HCT116 (cell line): Measurements from ENCODE around the gene CDC42EP4. TPM values are rescaled to one million over a fixed set of nuclear protein-coding genes. Genes with fewer than 3 reads are reported as not detected.

Source experiments
- ATAC-seq: fragments of 200-7000 bp; cut with Tn5 transposase; 2 replicates; pipeline ENCODE4 v1.9.1; 2020; ENCODE audit warnings: mild to moderate bottlenecking, moderate library complexity
- BruUV-seq: library from RNA; stranded (reverse); fragments of 400-500 nt; replicated peaks from 2 replicates; lab custom pipeline; 2021; lab: Mats Ljungman, UMichigan
- CTCF ChIA-PET: fragments of 300-600 bp; sonication (Branson Sonifier 250); formaldehyde crosslinking; loops from one replicate; lab custom pipeline; 2021; ENCODE audit warnings: antibody characterized with exemption; lab: Charles Lee
- POLR2A ChIA-PET: fragments of 300-600, 350-600 bp; sonication (Branson Sonifier 250); formaldehyde crosslinking; loops from one replicate; lab custom pipeline; 2021; ENCODE audit warnings: antibody characterized with exemption; lab: Charles Lee
- RAD21 ChIA-PET, 2 experiments: fragments of 300-600 bp; sonication (Branson Sonifier 250); formaldehyde crosslinking; loops; one replicate each; lab custom pipeline; 2023; ENCODE audit warnings: low total read pairs in 2 of 2; ENCODE audit not compliant: uncharacterized antibody in 2 of 2, unreplicated experiment in 2 of 2, low non-redundant PET in 1 of 2; lab: Charles Lee
- DNase-seq: peaks from one replicate; pipeline ENCODE4 v3.0.0-alpha.2; 2010; ENCODE audit warnings: low read depth, low spot score
- H2AFZ ChIP-seq: fragments of 200-600 bp; shearing (Covaris generic), sonication (generic); 2 replicates; pipeline ENCODE4 v1.6.1; 2017; ENCODE audit warnings: low read depth, mixed run types, mixed read lengths, antibody characterized with exemption, low read length; ENCODE audit not compliant: poor library complexity, severe bottlenecking
- H3K27ac ChIP-seq: 2 replicates; pipeline ENCODE4 v1.5.1; 2012; ENCODE audit warnings: low read depth, low read length
- H3K27me3 ChIP-seq: fragments of 200-600 bp; sonication (generic); 2 replicates; pipeline ENCODE4 v1.6.1; 2016; ENCODE audit warnings: mixed run types, low read length, mixed read lengths; ENCODE audit not compliant: insufficient read depth
- H3K36me3 ChIP-seq, 2 experiments: fragments of 200-500 bp in 1 of 2; fragments of 200-600 bp in 1 of 2; sonication (Bioruptor generic) in 1 of 2; sonication (generic) in 1 of 2; 2 replicates each; pipeline versions ENCODE4 v1.5.1 to v1.6.1; 2014 to 2016; ENCODE audit warnings: low read length in 2 of 2, inconsistent platforms in 1 of 2, mixed read lengths in 1 of 2, mixed run types in 1 of 2; ENCODE audit not compliant: insufficient read depth in 2 of 2, control insufficient read depth in 1 of 2
- H3K4me1 ChIP-seq, 2 experiments: fragments of 200-600 bp in 1 of 2; sonication (generic) in 1 of 2; 2 replicates each; pipeline versions ENCODE4 v1.5.1 to v1.6.1; 2012 to 2017; ENCODE audit warnings: low read length in 2 of 2, inconsistent platforms in 1 of 2, mild to moderate bottlenecking in 1 of 2, mixed read lengths in 1 of 2, mixed run types in 1 of 2, moderate library complexity in 1 of 2; ENCODE audit not compliant: insufficient read depth in 2 of 2, control insufficient read depth in 1 of 2
- H3K4me2 ChIP-seq: fragments of 200-600 bp; sonication (generic); 2 replicates; pipeline ENCODE4 v1.6.1; 2017; ENCODE audit warnings: mixed run types, low read length, mixed read lengths
- H3K4me3 ChIP-seq, 2 experiments: fragments of 200-600 bp in 1 of 2; sonication (generic) in 1 of 2; replicated peaks in 1 of 2; 2 replicates each; pipeline ENCODE4 v1.5.1; 2011 to 2016; ENCODE audit warnings: low read length in 2 of 2, control low read depth in 1 of 2, low read depth in 1 of 2, mild to moderate bottlenecking in 1 of 2, mixed read lengths in 1 of 2, mixed run types in 1 of 2
- H3K79me2 ChIP-seq: fragments of 200-600 bp; sonication (generic); 2 replicates; pipeline ENCODE4 v1.6.1; 2017; ENCODE audit warnings: mild to moderate bottlenecking, mixed run types, low read length, moderate library complexity, mixed read lengths; ENCODE audit not compliant: insufficient read depth
- H3K9ac ChIP-seq: fragments of 200-600 bp; sonication (generic); 2 replicates; pipeline ENCODE4 v1.6.1; 2016; ENCODE audit warnings: low read length, mixed read lengths
- H3K9me2 ChIP-seq: fragments of 200-600 bp; sonication (generic), shearing (Covaris generic); 2 replicates; pipeline ENCODE4 v1.6.1; 2017; ENCODE audit warnings: mixed run types, mild to moderate bottlenecking, moderate library complexity; ENCODE audit not compliant: insufficient read depth
- H3K9me3 ChIP-seq, 2 experiments: fragments of 200-500 bp in 1 of 2; fragments of 200-600 bp in 1 of 2; sonication (Bioruptor generic) in 1 of 2; sonication (generic) in 1 of 2; 2 replicates each; pipeline ENCODE4 v1.6.1; 2014 to 2017; ENCODE audit warnings: low read length in 2 of 2, mixed read lengths in 2 of 2, inconsistent platforms in 1 of 2, low read depth in 1 of 2, mild to moderate bottlenecking in 1 of 2, mixed run types in 1 of 2, moderate library complexity in 1 of 2; ENCODE audit not compliant: control insufficient read depth in 1 of 2, insufficient read depth in 1 of 2
- H4K20me1 ChIP-seq: fragments of 200-600 bp; sonication (generic), shearing (Covaris generic); 2 replicates; pipeline ENCODE4 v1.6.1; 2017; ENCODE audit warnings: mixed run types, mild to moderate bottlenecking, moderate library complexity; ENCODE audit not compliant: insufficient read depth
- CBX3 ChIP-seq: IDR thresholded peaks from 2 replicates; pipeline ENCODE4 v1.6.1; 2012; ENCODE audit warnings: low read depth
- EGR1 ChIP-seq: IDR thresholded peaks from 2 replicates; pipeline ENCODE4 v1.6.1; 2012; ENCODE audit warnings: low read depth
- ELF1 ChIP-seq: IDR thresholded peaks from 2 replicates; pipeline ENCODE4 v1.6.1; 2012; ENCODE audit warnings: low read depth, borderline replicate concordance
- EZH2 ChIP-seq: fragments of 200-600 bp; sonication (generic); IDR thresholded peaks from 2 replicates; pipeline ENCODE4 v1.6.1; 2017; ENCODE audit warnings: antibody characterized with exemption, mixed run types
- FOSL1 ChIP-seq: IDR thresholded peaks from 2 replicates; pipeline ENCODE4 v1.6.1; 2012; ENCODE audit warnings: low read depth
- JUND ChIP-seq: IDR thresholded peaks from 2 replicates; pipeline ENCODE4 v1.6.1; 2012
- POLR2A ChIP-seq: IDR thresholded peaks from 2 replicates; pipeline ENCODE4 v1.7.0; 2011; ENCODE audit warnings: borderline replicate concordance; ENCODE audit not compliant: insufficient read depth, insufficient read length; ENCODE audit errors: extremely low read depth
- POLR2AphosphoS5 ChIP-seq: IDR thresholded peaks from 2 replicates; pipeline ENCODE4 v1.6.1; 2011; ENCODE audit warnings: mild to moderate bottlenecking, low read depth, low read length, moderate library complexity
- RAD21 ChIP-seq: IDR thresholded peaks from 2 replicates; pipeline ENCODE4 v1.6.1; 2012; ENCODE audit warnings: low read depth, mild to moderate bottlenecking
- SP1 ChIP-seq: IDR thresholded peaks from 2 replicates; pipeline ENCODE4 v1.6.1; 2012; ENCODE audit warnings: low read depth
- TCF7L2 ChIP-seq: IDR thresholded peaks from 2 replicates; pipeline ENCODE4 v1.7.0; 2011; ENCODE audit warnings: borderline replicate concordance, inconsistent platforms; ENCODE audit not compliant: insufficient read depth, insufficient read length; ENCODE audit errors: extremely low read depth
- intact Hi-C: fragments of 100-400 bp; cut with micrococcal nuclease; formaldehyde crosslinking; loops from 2 replicates; pipeline ENCODE4 v1.10.0; 2022
- total RNA-seq: library from RNA; stranded (reverse); gene quantifications from one replicate; pipeline ENCODE4 v1.2.1, GENCODE V29; 2021; ENCODE audit not compliant: unreplicated experiment
- TF ChIP-seq, protein P1 (sequence below): IDR thresholded peaks from 2 replicates; pipeline ENCODE4 v1.6.1; 2012
- TF ChIP-seq, protein P2 (sequence below): IDR thresholded peaks from 2 replicates; pipeline ENCODE4 v1.6.1; 2011; ENCODE audit warnings: mild to moderate bottlenecking, low read length, moderate library complexity; ENCODE audit not compliant: insufficient replicate concordance; ENCODE audit errors: extremely low read depth

CDC42EP4 gene
- total RNA-seq, 1 experiment from 2014 or later: 54.9 TPM

DNA sequence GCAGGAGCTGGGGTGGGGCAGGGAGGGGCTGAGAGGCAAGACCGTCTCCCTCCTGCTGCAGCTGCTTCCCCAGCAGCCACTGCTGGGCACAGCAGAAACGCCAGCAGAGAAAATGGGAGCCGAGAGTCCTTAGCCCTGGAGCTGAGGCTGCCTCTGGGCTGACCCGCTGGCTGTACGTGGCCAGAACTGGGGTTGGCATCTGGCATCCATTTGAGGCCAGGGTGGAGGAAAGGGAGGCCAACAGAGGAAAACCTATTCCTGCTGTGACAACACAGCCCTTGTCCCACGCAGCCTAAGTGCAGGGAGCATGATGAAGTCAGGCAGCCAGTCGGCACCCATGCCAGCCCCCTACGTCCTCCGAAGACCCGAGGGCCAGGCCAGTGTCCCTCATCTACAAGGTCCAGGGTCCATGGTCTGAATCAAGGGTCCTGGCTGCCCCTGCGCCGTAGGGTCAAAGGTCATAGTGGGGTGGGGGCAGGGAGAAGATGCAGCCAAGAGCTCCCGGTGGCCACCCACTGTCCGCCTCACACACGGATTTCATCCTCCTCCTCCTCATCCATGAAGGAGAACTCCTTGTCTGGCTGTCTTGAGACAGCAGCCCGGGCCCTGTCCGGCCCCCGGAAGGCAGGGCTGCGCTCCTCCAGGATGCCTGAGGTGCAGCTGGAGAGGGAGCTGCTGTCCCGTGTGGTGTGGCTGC lies 26.7 kb downstream of the CDC42EP4 start:
- BruUV-seq: no TSS peak
- Histone ChIP-seq H3K4me1 (peaks cover 30 to 36% of the 10 kb centered on the region in 2 experiments), H3K4me2 (no peak overlapping the region), H4K20me1 (no peaks in the 10 kb centered on the region), H3K27ac (no peak overlapping the region), H3K9ac (no peak overlapping the region), H3K27me3 (no peaks in the 10 kb centered on the region), H3K9me3 (no peaks in the 10 kb centered on the region), H3K9me2 (no peaks in the 10 kb centered on the region), H3K36me3 (peaks cover 8 to 28% of the 10 kb centered on the region in 2 experiments; a peak in 3 of 4 replicates), H3K4me3 (no peak overlapping the region), H2AFZ (no peak overlapping the region), H3K79me2 (peaks cover 37% of the 10 kb centered on the region)
- RAD21 ChIA-PET: no interaction called here
- no peak for TF ChIP-seq CBX3
- TF ChIP-seq POLR2AphosphoS5: no peak
- no peak for TF ChIP-seq SP1
- no peak for TF ChIP-seq JUND
- TF ChIP-seq, protein P1, sequence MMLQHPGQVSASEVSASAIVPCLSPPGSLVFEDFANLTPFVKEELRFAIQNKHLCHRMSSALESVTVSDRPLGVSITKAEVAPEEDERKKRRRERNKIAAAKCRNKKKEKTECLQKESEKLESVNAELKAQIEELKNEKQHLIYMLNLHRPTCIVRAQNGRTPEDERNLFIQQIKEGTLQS: no peak
- TF ChIP-seq FOSL1: no peak
- TF ChIP-seq POLR2A: no peak
- TF ChIP-seq, protein P2, sequence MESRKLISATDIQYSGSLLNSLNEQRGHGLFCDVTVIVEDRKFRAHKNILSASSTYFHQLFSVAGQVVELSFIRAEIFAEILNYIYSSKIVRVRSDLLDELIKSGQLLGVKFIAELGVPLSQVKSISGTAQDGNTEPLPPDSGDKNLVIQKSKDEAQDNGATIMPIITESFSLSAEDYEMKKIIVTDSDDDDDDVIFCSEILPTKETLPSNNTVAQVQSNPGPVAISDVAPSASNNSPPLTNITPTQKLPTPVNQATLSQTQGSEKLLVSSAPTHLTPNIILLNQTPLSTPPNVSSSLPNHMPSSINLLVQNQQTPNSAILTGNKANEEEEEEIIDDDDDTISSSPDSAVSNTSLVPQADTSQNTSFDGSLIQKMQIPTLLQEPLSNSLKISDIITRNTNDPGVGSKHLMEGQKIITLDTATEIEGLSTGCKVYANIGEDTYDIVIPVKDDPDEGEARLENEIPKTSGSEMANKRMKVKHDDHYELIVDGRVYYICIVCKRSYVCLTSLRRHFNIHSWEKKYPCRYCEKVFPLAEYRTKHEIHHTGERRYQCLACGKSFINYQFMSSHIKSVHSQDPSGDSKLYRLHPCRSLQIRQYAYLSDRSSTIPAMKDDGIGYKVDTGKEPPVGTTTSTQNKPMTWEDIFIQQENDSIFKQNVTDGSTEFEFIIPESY: no peak
- no peak for TF ChIP-seq TCF7L2
- no peak for TF ChIP-seq ELF1
- TF ChIP-seq RAD21: no peak
- TF ChIP-seq EGR1: no peak
- TF ChIP-seq EZH2: no peak
- ATAC-seq (0 out of 2 replicates have a peak, but pooled peaks have one; percentile 10), DNase-seq (no peak)
- intact Hi-C loops: no loop called here
- POLR2A ChIA-PET: no interaction called here
- CTCF ChIA-PET: no interaction called here
